ENCODE data around the gene THSD7B. TPM values are rescaled to one million over a fixed set of nuclear protein-coding genes. Genes with fewer than 3 reads are reported as not detected.

THSD7B gene
- total RNA-seq, 1 donor = under 0.01 TPM

DNA sequence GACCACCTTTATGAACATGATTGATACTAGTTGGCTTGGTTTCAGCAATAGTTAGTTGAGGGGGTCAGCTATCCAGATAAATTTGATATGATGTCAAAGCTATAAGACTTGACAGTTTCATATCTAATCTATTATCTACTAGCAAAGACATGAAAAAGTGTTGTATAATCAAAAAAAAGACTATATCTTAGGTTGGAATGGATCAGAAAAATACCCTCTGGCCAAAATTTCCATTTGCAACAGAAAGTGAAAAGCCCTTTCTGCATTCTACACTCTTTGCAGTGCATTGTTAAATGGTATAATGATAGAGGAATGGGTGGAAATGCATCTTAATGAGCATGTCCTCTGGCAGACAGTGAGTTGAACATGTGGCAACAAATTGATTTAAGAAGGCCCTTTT is 242.6 kb downstream of the THSD7B start:
- H3K4me1 ChIP-seq (ENCODE audit: insufficient read depth, low read length) = no peaks in the 10 kb centered on the region
- no peaks in the 10 kb centered on the region for H3K9me3 ChIP-seq (ENCODE audit: low read depth, low read length)
- no peak for DNase-seq (ENCODE audit: insufficient read length, low spot score, missing footprints)
- TF ChIP-seq, protein P1, sequence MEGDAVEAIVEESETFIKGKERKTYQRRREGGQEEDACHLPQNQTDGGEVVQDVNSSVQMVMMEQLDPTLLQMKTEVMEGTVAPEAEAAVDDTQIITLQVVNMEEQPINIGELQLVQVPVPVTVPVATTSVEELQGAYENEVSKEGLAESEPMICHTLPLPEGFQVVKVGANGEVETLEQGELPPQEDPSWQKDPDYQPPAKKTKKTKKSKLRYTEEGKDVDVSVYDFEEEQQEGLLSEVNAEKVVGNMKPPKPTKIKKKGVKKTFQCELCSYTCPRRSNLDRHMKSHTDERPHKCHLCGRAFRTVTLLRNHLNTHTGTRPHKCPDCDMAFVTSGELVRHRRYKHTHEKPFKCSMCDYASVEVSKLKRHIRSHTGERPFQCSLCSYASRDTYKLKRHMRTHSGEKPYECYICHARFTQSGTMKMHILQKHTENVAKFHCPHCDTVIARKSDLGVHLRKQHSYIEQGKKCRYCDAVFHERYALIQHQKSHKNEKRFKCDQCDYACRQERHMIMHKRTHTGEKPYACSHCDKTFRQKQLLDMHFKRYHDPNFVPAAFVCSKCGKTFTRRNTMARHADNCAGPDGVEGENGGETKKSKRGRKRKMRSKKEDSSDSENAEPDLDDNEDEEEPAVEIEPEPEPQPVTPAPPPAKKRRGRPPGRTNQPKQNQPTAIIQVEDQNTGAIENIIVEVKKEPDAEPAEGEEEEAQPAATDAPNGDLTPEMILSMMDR (IDR thresholded peaks at IDR 0.05; ENCODE audit: extremely low read depth, low read depth, low read length) = no peak
- H3K27ac ChIP-seq (ENCODE audit: low read depth, low read length) = no peak overlapping the region
- no peak overlapping the region for H3K4me2 ChIP-seq (ENCODE audit: insufficient read depth, low read length)
- H3K27me3 ChIP-seq (ENCODE audit: insufficient read depth, low read length) = no peaks in the 10 kb centered on the region
- no peaks in the 10 kb centered on the region for H4K20me1 ChIP-seq (ENCODE audit: insufficient read depth, low read length)
- H3K36me3 ChIP-seq (ENCODE audit: insufficient read depth, low read length) = no peaks in the 10 kb centered on the region
- H3K79me2 ChIP-seq (ENCODE audit: insufficient read depth, low read length) = no peaks in the 10 kb centered on the region
- no peak overlapping the region for H2AFZ ChIP-seq (ENCODE audit: low read length)
- H3K4me3 ChIP-seq (ENCODE audit: insufficient read depth, low read length) = no peak overlapping the region

DNA sequence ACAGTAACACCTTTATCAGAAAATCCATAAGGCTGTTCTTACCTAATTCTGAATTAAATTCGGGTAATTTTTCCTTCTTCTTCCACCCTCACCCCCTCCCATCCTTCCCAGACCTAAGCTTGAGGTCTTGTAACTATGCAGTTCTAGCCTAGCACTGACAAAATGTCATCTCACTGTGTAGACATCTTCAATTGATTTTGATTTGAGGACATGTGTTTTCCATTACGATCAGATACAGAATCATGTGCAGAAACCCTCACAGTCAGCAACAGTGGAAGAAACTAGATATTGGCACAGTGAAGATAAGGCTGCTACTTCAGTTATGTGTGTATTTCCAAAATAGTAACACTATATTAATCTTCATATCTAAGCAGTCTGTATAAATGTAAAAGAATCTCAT is 244.6 kb downstream of the THSD7B start:
- TF ChIP-seq, protein P1 (IDR thresholded peaks at IDR 0.05; ENCODE audit: extremely low read depth, low read depth, low read length) = no peak
- Histone ChIP-seq H3K9me3 (ENCODE audit: low read depth, low read length) (no peaks in the 10 kb centered on the region), H4K20me1 (ENCODE audit: insufficient read depth, low read length) (no peaks in the 10 kb centered on the region), H3K4me3 (ENCODE audit: insufficient read depth, low read length) (no peak overlapping the region), H3K36me3 (ENCODE audit: insufficient read depth, low read length) (no peaks in the 10 kb centered on the region), H3K79me2 (ENCODE audit: insufficient read depth, low read length) (no peaks in the 10 kb centered on the region), H2AFZ (ENCODE audit: low read length) (no peak overlapping the region), H3K4me1 (ENCODE audit: insufficient read depth, low read length) (no peaks in the 10 kb centered on the region), H3K4me2 (ENCODE audit: insufficient read depth, low read length) (no peak overlapping the region), H3K27ac (ENCODE audit: low read depth, low read length) (no peak overlapping the region), H3K27me3 (ENCODE audit: insufficient read depth, low read length) (no peaks in the 10 kb centered on the region)
- no peak for DNase-seq (ENCODE audit: insufficient read length, low spot score, missing footprints)

GRCh38 chr2:137020452-137021196 is 255.3 kb downstream of the THSD7B start:
- Histone ChIP-seq H3K36me3 (ENCODE audit: insufficient read depth, low read length) (no peaks in the 10 kb centered on the region), H3K4me2 (ENCODE audit: insufficient read depth, low read length) (no peak overlapping the region), H3K9me3 (ENCODE audit: low read depth, low read length) (no peaks in the 10 kb centered on the region), H3K27ac (ENCODE audit: low read depth, low read length) (no peak overlapping the region), H3K79me2 (ENCODE audit: insufficient read depth, low read length) (no peaks in the 10 kb centered on the region), H3K4me1 (ENCODE audit: insufficient read depth, low read length) (no peaks in the 10 kb centered on the region), H2AFZ (ENCODE audit: low read length) (no peak overlapping the region), H3K4me3 (ENCODE audit: insufficient read depth, low read length) (no peak overlapping the region), H3K27me3 (ENCODE audit: insufficient read depth, low read length) (no peaks in the 10 kb centered on the region), H4K20me1 (ENCODE audit: insufficient read depth, low read length) (no peaks in the 10 kb centered on the region)
- no peak for DNase-seq (ENCODE audit: insufficient read length, low spot score, missing footprints)
- TF ChIP-seq, protein P1 (IDR thresholded peaks at IDR 0.05; ENCODE audit: extremely low read depth, low read depth, low read length) = no peak

GRCh38 chr2:137021763-137022162 is 256.4 kb downstream of the THSD7B start:
- DNase-seq (ENCODE audit: insufficient read length, low spot score, missing footprints) = no peak
- Histone ChIP-seq H3K9me3 (ENCODE audit: low read depth, low read length) (no peaks in the 10 kb centered on the region), H3K4me3 (ENCODE audit: insufficient read depth, low read length) (no peak overlapping the region), H4K20me1 (ENCODE audit: insufficient read depth, low read length) (no peaks in the 10 kb centered on the region), H3K36me3 (ENCODE audit: insufficient read depth, low read length) (no peaks in the 10 kb centered on the region), H3K4me2 (ENCODE audit: insufficient read depth, low read length) (no peak overlapping the region), H3K79me2 (ENCODE audit: insufficient read depth, low read length) (no peaks in the 10 kb centered on the region), H3K27me3 (ENCODE audit: insufficient read depth, low read length) (no peaks in the 10 kb centered on the region), H3K27ac (ENCODE audit: low read depth, low read length) (no peak overlapping the region), H2AFZ (ENCODE audit: low read length) (no peak overlapping the region), H3K4me1 (ENCODE audit: insufficient read depth, low read length) (no peaks in the 10 kb centered on the region)
- TF ChIP-seq, protein P1 (IDR thresholded peaks at IDR 0.05; ENCODE audit: extremely low read depth, low read depth, low read length) = no peak

Data from osteoblast (primary cell).